Renal cortical epithelial cell (primary cell): Measurements from ENCODE around the gene LSM12. TPM values are rescaled to one million over a fixed set of nuclear protein-coding genes. Genes with fewer than 3 reads are reported as not detected.
"Not testable (repeated sequence)": the region's sequence is repeated elsewhere in the genome, so short reads cannot be mapped to it uniquely, and the experiment has no call there.

Source experiments
- DNase-seq: peaks from one replicate; pipeline ENCODE4 v3.0.0-alpha.2; 2011; ENCODE audit warnings: low read depth
- total RNA-seq: library from RNA; depleted of rRNA; stranded (reverse); fragments of >200 nt; gene quantifications from 2 replicates; pipeline ENCODE4 v1.2.3, GENCODE V29; 2014

The LSM12 gene
- total RNA-seq: 30.3 and 42.2 TPM in 2 replicates

GRCh38 chr17:44066204-44066930 is at the start of gene LSM12:
TSS of gene LSM12 (minus strand) at chr17:44066671. CDS start at chr17:44066587, 84 bp downstream.
- DNase-seq: peak; percentile 75

- no peak for DNase-seq
These were observed 49.3 kb upstream of the LSM12 start for GRCh38 chr17:44115585-44116415.

GRCh38 chr17:44113868-44114840 is 47.7 kb upstream of the LSM12 start:
- DNase-seq: no peak

- DNase-seq: no peak
These were observed 46.9 kb upstream of the LSM12 start for GRCh38 chr17:44113382-44113781.

- DNase-seq: no peak
These were observed 46.1 kb upstream of the LSM12 start for GRCh38 chr17:44112284-44113280.

- DNase-seq: no peak
These were observed 45.3 kb upstream of the LSM12 start for GRCh38 chr17:44111777-44112176.

GRCh38 chr17:44110823-44111633 is 44.6 kb upstream of the LSM12 start:
- peak; percentile 73 for DNase-seq

GRCh38 chr17:44110011-44110686 is 43.7 kb upstream of the LSM12 start:
- no peak for DNase-seq

GRCh38 chr17:44109312-44109630 is 42.8 kb upstream of the LSM12 start:
- no peak for DNase-seq

GRCh38 chr17:44108440-44109311 is 42.2 kb upstream of the LSM12 start:
- DNase-seq: peak; percentile 72

GRCh38 chr17:44106801-44107200 is 40.3 kb upstream of the LSM12 start:
- DNase-seq: no peak

GRCh38 chr17:44105941-44106340 is 39.5 kb upstream of the LSM12 start:
- DNase-seq: no peak

- DNase-seq: no peak
These were observed 39.0 kb upstream of the LSM12 start for GRCh38 chr17:44105483-44105882.

- DNase-seq: no peak
These were observed 36.6 kb upstream of the LSM12 start for GRCh38 chr17:44102849-44103622.

GRCh38 chr17:44101858-44102257 is 35.4 kb upstream of the LSM12 start:
- not testable (repeated sequence) for DNase-seq

GRCh38 chr17:44097110-44097958 is 30.9 kb upstream of the LSM12 start:
- peak; percentile 34 for DNase-seq
